HL-60/S4 treated with retinoic acid at 250 ng/mL for 4 days and 3 days (cell line): ENCODE measurements around the gene KRT74.

ENCODE experiments used
- in situ Hi-C: fragments of 300-500 bp; cut with MboI; formaldehyde crosslinking; loops from 2 replicates; pipeline ENCODE4 v1.7.0; 2022; ENCODE audit warnings: low sequenced_read_pairs

The KRT74 gene

DNA sequence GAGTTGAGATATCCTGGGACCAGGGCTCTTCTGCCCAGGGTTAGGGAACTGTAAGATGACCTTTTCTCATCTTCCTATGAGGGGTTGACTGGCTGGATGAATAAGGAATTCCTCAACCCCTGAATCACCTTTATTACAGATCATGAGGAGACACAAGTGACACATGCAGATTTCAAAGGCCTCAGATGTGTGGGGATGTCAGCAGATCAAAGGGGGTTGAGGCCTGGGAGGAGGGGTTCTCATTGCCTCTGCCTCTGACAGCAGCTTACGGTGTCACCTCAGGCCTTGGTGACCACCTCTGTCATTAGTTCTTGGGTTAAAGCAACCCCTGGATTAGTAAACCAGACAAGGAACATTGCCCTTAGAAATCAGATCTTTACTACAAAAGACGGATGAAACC, 29.7 kb upstream of the KRT74 start:
- in situ Hi-C loops, result no loop called here

DNA sequence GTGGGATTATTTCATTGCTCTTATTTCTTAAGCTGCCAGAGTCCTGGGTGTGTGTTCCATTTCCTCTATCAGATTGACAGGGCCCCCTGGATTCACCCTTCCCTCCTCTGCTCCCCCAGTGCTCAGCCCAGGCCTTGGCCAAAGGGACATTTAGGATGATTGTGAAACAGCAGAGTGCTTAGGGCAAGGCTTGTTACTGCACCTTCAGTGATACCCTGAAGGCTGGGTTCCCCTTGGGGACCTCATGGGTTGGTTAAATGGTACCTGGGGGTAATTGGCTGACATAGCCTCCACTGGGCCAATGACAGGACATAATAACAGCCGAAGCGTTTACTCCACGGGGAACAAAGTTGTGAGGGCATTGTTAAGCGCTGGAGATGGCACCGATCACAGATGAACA, 28.9 kb upstream of the KRT74 start:
- in situ Hi-C loops, result no loop called here

DNA sequence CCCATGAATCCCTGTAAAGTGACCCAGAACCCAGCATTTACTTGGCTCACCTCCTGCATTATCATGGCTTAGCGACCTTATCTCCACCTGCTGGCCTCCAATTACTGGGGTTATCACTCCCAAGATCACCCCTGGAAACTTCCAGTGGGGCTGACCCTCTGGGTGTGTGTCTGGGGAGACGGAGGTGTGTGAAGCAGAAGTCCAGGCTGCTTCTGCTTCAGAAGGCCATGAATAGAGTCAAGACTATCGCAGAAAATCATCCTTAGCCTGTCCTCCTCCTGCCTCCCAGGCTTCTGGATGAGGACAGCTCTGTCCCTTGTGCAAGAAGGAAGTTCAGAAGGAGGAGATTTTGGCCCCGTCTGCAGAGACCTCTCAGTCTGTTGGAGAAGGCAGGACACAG, 28.0 kb upstream of the KRT74 start:
- in situ Hi-C loops, result no loop called here

GRCh38 chr12:52600941-52601481, 27.4 kb upstream of the KRT74 start, which contains the start of gene KRT72:
TSS of gene KRT72 (minus strand) at chr12:52601463. CDS start at chr12:52601452, 11 bp downstream.
- in situ Hi-C loops, result no loop called here

GRCh38 chr12:52600475-52600874, 26.8 kb upstream of the KRT74 start:
- in situ Hi-C loops, result no loop called here

DNA sequence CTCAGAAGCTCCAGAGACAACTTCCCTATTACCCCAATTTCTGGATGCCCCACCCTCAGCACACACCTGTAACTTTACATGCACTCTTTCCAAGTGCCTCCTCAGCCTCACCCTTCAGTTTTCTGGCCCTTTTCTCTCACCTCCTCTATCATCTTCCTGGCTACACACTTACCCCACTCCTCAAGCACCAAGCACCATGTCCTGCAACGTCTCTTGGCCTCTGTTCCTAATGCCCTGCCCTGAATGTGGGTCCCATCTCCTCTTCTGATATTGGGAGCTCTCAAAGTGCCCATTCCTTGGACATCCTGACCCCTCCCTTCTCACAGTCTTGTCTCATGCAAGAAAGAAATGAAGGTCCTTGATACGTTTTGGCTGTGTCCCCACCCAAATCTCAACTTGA, 26.4 kb upstream of the KRT74 start:
- in situ Hi-C loops, result no loop called here

DNA sequence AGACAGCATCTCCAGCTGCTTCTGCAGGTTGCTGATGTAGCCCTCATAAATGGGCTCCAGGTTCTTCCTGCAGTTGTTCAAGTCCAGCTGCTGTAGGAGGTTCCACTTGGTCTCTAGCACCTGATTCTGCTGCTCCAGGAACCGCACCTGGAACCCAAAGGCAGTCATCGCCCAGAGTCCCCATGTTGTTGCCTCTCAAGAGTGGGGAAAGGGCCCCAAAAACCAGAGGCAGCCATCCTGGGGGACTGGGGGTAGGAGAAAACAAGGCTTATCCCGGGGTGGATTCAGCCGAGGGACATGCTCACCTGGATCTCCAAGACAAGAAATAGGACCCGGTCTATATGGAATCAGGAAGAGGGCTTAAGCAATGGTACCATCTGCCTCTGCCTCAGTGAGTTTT, 25.3 kb upstream of the KRT74 start:
- in situ Hi-C loops, result loop anchor here (25.0 kb wide), 1 partner anchor 388 kb away; no protein-coding TSS in a partner anchor

- in situ Hi-C loops, result loop anchor here (25.0 kb wide), 1 partner anchor 393 kb away; no protein-coding TSS in a partner anchor
Measured at GRCh38 chr12:52594237-52594636, 20.6 kb upstream of the KRT74 start.

GRCh38 chr12:52591521-52591920, 17.9 kb upstream of the KRT74 start:
- in situ Hi-C loops, result loop anchor here (25.0 kb wide), 1 partner anchor 396 kb away; no protein-coding TSS in a partner anchor

DNA sequence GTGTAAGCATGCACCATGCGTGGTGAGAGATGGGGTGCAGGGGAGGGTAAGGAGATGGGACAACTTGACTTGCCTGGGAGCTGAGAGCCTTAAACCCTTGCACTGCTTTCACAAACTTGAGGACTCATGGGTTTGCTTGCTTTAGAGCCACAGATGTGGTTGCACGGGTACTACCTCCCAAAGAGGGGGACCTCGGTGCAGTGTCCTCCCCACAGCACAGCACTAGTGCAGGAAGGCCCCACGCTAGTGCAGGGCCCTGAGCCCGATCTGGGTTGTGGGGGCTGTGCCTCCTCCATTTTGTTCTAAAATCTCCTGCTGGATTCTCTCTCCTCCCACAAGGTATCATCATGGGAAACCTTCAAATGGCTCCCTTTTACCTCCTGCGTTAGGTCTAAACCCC, 16.4 kb upstream of the KRT74 start:
- in situ Hi-C loops, result loop anchor here (25.0 kb wide), 1 partner anchor 397 kb away; no protein-coding TSS in a partner anchor

DNA sequence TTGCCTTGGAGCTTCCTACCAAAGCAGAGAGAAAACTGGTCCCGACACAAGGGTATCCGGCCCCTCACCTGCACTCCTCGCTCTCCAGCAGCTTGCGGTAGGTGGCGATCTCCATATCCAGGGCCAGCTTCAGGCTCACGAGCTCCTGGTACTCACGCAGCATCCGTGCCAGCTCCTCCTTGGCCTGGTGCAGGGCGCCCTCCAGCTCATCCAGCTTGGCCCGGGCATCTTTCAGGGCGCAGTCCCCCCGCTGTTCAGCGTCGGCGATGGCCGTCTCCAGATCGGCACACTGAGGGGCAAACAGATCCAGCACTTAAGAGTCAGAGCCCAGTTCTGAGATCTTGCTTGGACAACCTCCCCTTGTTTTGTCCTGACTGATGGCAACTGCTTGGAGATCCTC, 13.9 kb upstream of the KRT74 start:
- in situ Hi-C loops, result loop anchor here (10.0 to 25.0 kb wide), 2 partner anchors 277 to 400 kb away; no protein-coding TSS in a partner anchor

DNA sequence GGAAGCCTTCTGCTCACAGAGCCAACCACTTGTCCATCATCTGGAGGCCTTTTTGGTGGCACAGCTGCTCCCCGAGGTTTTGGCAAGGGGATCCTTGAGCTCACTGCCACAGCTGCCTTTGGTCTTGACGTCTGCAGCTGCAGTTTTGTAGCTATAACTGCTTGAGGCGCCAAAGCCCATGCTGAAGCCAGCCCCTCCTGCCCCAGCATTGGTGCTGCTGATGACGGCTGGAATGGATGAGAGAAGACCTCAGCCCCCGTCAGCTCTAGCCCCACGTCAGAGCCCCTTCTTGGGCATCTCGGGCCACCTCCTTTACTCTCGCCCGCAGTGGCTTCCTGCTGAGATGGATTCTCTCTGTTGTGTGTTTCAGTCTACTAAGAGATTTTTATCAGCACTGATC, 12.3 kb upstream of the KRT74 start:
- in situ Hi-C loops, result loop anchor here (10.0 to 25.0 kb wide), 2 partner anchors 279 to 401 kb away; no protein-coding TSS in a partner anchor

DNA sequence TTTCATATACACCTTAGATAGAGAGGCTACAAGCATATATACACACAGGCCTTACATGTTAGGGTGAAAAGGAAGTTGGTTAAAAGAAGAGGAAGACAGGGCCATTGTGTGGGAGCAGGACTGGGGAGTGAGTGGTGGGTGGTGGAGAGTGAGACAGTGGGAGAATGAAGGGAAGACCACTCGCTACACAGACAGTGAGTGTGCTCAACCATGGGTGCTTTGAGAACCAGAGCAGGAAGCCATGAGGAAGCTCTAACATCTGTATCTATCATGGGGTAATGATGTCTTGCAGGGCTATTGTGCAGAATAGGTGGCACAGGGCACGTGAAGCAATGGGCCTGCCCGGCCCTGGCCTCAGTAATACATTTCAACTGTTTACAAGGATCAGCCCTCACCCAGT, 11.4 kb upstream of the KRT74 start:
- in situ Hi-C loops, result loop anchor here (10.0 to 25.0 kb wide), 2 partner anchors 280 to 402 kb away; no protein-coding TSS in a partner anchor

- in situ Hi-C loops, result loop anchor here (10.0 to 25.0 kb wide), 2 partner anchors 281 to 403 kb away; no protein-coding TSS in a partner anchor
Measured at GRCh38 chr12:52584156-52584682, 10.6 kb upstream of the KRT74 start.

GRCh38 chr12:52582971-52583456, 9.4 kb upstream of the KRT74 start:
- in situ Hi-C loops, result loop anchor here (10.0 to 25.0 kb wide), 2 partner anchors 282 to 404 kb away; no protein-coding TSS in a partner anchor

DNA sequence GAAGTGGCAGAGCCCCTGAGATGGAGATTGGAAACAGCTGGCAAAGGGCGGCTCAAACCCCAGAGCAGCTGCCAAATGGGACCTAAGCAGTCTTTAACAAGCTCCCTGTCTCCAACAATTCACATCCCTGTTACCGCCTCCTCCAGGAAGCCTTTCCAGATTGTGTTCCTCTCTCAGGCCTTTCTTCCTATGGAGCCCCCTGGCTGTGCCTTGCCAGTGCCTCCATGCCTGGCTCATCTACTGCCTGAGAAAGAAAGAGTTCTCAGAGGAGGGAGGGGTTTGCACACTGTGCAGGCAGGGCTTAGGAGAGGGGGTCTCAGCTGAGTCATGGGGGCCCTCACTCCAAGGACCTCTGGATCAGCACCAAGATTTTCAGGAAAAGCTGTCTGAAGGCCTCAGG, 8.8 kb upstream of the KRT74 start:
- in situ Hi-C loops, result loop anchor here (10.0 to 25.0 kb wide), 2 partner anchors 282 to 405 kb away; no protein-coding TSS in a partner anchor

DNA sequence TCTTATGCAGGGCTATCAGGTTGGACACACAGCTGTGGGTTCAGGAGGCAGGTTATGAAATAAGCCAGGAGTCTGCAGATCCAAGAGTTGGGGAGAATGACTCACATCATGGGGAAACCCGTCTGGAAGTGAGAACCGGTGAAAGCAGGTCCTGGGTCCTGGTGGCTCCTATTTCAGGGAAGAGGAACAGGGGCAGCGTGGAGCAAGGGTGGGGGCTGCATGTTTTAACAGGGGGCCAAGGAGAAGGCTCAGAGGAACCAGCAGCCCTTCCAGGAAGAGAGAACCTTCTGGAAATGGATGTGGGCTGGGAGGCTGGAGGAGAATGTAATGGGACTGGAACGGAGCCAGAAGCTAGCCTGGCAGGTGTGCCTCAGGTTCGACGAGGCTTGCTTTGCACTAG, 7.8 kb upstream of the KRT74 start:
- in situ Hi-C loops, result loop anchor here (10.0 to 25.0 kb wide), 2 partner anchors 283 to 406 kb away; no protein-coding TSS in a partner anchor

GRCh38 chr12:52581066-52581465, 7.4 kb upstream of the KRT74 start:
- in situ Hi-C loops, result loop anchor here (10.0 to 25.0 kb wide), 2 partner anchors 284 to 406 kb away; no protein-coding TSS in a partner anchor

GRCh38 chr12:52580496-52580895, 6.9 kb upstream of the KRT74 start:
- in situ Hi-C loops, result loop anchor here (10.0 to 25.0 kb wide), 2 partner anchors 284 to 407 kb away; no protein-coding TSS in a partner anchor

GRCh38 chr12:52579468-52580465, 6.1 kb upstream of the KRT74 start:
- in situ Hi-C loops, result loop anchor here (10.0 to 25.0 kb wide), 2 partner anchors 285 to 408 kb away; no protein-coding TSS in a partner anchor
